ENCODE data around the gene OR2G2.

OR2G2 gene

GRCh38 chr1:247588060-247588459 is at the start of gene OR2G2:
OR2G2 (plus strand) TSS chr1:247588360; CDS start chr1:247588360, 0 bp downstream.
- DNase-seq = no peak

- no peak for DNase-seq
Measured at GRCh38 chr1:247538561-247538960, 49.6 kb upstream of the OR2G2 start.

- no peak for DNase-seq
Measured at GRCh38 chr1:247539215-247539614, 48.9 kb upstream of the OR2G2 start.

- DNase-seq = no peak
Measured at GRCh38 chr1:247540581-247540980, 47.6 kb upstream of the OR2G2 start.

- DNase-seq = no peak
Measured at GRCh38 chr1:247542811-247543210, 45.3 kb upstream of the OR2G2 start.

GRCh38 chr1:247548092-247548491 is 40.1 kb upstream of the OR2G2 start:
- DNase-seq = no peak

- no peak for DNase-seq
Measured at GRCh38 chr1:247548769-247549182, 39.4 kb upstream of the OR2G2 start, which contains the start of gene GCSAML. GCSAML (plus strand) TSS chr1:247549134; CDS start chr1:247549192, 58 bp downstream.

- DNase-seq = no peak
Measured at GRCh38 chr1:247551721-247552120, 36.4 kb upstream of the OR2G2 start.

GRCh38 chr1:247552231-247552630 is 35.9 kb upstream of the OR2G2 start:
- DNase-seq = no peak

GRCh38 chr1:247557926-247558674 is 30.1 kb upstream of the OR2G2 start:
- DNase-seq = no peak

- DNase-seq = no peak
Measured at GRCh38 chr1:247561711-247562110, 26.4 kb upstream of the OR2G2 start.

GRCh38 chr1:247562198-247562597 is 26.0 kb upstream of the OR2G2 start:
- no peak for DNase-seq

GRCh38 chr1:247574236-247574635 is 13.9 kb upstream of the OR2G2 start:
- DNase-seq = no peak

GRCh38 chr1:247574664-247575063 is 13.5 kb upstream of the OR2G2 start:
- no peak for DNase-seq

- DNase-seq = peak; percentile 3
Measured at GRCh38 chr1:247576514-247576913, 11.6 kb upstream of the OR2G2 start.

GRCh38 chr1:247578946-247579460 is 9.2 kb upstream of the OR2G2 start:
- no peak for DNase-seq

GRCh38 chr1:247605286-247605685 is 17.1 kb downstream of the OR2G2 start, which contains the start of gene OR2G3:
OR2G3 (plus strand) TSS chr1:247605586; CDS start chr1:247605586, 0 bp downstream.
- DNase-seq = no peak

GRCh38 chr1:247613405-247613804 is 25.2 kb downstream of the OR2G2 start:
- no peak for DNase-seq

GRCh38 chr1:247614625-247615024 is 26.5 kb downstream of the OR2G2 start:
- DNase-seq = no peak

- no peak for DNase-seq
Measured at GRCh38 chr1:247627951-247628350, 39.8 kb downstream of the OR2G2 start.

GRCh38 chr1:247638011-247638410 is 49.9 kb downstream of the OR2G2 start:
- DNase-seq = no peak

- DNase-seq = no peak
Measured at GRCh38 chr1:247638781-247639180, 50.6 kb downstream of the OR2G2 start.

Data from NCI-H1436 treated with DMSO at 0.1 percent for 48 hours (cell line).